Measurements from ENCODE around the gene SPART.
A peak's percentile ranks its signal among the peaks of the same experiment; 100 is the strongest.

DNA sequence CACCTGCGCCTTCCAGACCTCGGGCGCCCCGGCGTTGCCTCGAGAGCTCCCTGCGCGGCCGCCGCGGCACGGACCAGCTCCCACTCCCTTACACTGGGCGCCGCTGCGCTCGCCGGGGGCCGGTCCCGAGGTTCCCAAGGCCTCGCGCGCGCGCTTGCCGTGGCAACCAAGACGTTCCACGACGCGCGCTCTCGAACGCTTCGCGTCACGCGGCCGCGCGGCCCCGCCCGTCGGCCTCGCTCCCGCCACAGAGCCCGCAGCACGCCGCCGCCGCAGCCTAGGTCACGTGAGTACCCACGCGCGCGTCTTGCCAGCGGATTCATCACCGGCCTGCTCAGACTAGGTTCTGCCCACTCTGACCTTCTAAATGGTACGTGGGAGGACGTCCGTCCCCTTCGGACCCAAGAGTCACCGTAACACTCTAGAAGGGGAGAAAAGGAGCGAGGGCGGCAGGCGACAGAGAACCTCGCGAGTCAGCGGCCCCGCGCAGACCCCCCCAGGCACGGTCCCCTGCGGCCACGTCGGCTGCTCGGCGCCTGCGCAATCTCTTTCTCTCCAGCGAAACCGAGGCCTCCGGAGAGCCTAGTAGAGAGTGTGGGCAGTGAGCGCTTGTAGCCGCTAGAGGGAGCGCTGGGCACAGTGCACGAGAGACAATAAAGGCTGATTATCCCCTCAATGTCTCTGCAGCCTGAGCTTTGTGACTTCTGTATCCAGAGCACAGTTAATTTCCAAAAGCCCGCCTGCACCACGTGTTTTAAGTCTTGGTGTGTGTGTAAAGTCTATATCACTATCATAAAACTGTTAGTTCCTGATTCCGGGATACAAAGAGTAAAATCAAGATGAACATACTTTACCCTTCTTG is at the start of gene SPART:
- TF ChIP-seq, protein P1, sequence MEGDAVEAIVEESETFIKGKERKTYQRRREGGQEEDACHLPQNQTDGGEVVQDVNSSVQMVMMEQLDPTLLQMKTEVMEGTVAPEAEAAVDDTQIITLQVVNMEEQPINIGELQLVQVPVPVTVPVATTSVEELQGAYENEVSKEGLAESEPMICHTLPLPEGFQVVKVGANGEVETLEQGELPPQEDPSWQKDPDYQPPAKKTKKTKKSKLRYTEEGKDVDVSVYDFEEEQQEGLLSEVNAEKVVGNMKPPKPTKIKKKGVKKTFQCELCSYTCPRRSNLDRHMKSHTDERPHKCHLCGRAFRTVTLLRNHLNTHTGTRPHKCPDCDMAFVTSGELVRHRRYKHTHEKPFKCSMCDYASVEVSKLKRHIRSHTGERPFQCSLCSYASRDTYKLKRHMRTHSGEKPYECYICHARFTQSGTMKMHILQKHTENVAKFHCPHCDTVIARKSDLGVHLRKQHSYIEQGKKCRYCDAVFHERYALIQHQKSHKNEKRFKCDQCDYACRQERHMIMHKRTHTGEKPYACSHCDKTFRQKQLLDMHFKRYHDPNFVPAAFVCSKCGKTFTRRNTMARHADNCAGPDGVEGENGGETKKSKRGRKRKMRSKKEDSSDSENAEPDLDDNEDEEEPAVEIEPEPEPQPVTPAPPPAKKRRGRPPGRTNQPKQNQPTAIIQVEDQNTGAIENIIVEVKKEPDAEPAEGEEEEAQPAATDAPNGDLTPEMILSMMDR (IDR thresholded peaks at IDR 0.05; ENCODE audit: low read depth, low read length), result peak; percentile 98
- no peak for TF ChIP-seq EZH2phosphoT487 (IDR thresholded peaks at IDR 0.05; ENCODE audit: low read depth)
